HG03045 (cell line): ENCODE measurements around the gene TRIO.
"Not testable (repeated sequence)": the region's sequence is repeated elsewhere in the genome, so short reads cannot be mapped to it uniquely, and the experiment has no call there.

ENCODE experiments used
- ATAC-seq: cut with Tn5 transposase; IDR thresholded peaks from one replicate; pipeline ENCODE4 v1.9.1; 2021; ENCODE audit warnings: mild to moderate bottlenecking, moderate library complexity; ENCODE audit not compliant: unreplicated experiment

Gene TRIO

DNA sequence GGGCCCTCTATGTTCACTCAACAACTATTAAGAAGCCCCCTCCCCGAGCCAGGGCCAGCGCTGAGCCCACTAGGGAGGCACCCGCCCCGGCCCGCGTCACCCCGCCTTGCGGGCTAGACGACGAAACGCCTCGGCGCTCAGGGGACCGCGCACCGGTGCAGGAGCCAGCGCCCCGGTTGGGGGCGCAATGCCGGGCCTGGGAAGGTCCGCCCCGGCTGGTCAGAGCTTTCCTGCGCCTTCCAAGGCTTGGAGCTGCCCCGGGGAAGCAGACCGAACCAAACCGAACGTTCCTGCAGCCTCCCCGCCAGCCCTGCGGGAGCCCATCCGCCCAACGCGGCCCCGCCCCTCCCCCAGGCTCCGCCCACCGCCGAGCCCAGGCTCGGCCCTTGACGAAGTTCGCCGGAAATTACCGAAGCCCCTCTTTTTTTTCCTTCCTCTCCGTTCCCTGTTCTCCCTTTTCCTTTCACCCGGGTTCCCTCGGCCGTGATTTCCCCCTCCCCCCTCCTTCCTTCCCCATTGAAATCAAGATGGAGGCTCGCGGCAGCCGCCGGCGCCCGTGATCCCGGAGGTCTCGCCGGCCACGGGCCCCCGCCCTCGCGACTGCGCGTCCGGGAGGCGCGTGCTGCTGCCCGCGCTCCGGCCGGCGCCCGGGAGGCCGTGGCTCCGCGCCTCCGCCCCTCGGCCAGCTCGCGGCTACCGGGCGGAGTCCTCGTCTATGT lies at the start of gene TRIO:
Gene TRIO, plus strand, starts transcription at position 516 of the 719 bp plus-strand sequence. CDS start 384 bp downstream, outside the sequence.
- ATAC-seq = peak; percentile 42

DNA sequence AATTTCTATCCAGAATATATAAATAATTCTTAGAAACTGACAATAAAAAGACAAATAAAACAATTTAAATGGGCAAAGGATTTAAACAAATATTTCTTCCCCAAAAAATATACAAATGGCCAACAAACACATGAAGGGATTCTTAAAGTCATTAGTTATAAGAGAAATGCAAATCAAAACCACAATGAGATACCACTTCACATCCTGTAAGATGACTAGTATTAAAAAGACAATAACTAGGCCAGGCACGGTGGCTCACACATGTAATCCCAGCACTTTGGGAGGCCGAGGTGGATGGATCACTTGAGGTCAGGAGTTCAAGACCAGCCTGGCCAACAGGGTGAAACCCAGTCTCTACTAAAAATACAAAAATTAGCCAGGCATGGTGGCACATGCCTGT lies 45.8 kb upstream of the TRIO start:
- ATAC-seq = not testable (repeated sequence)

DNA sequence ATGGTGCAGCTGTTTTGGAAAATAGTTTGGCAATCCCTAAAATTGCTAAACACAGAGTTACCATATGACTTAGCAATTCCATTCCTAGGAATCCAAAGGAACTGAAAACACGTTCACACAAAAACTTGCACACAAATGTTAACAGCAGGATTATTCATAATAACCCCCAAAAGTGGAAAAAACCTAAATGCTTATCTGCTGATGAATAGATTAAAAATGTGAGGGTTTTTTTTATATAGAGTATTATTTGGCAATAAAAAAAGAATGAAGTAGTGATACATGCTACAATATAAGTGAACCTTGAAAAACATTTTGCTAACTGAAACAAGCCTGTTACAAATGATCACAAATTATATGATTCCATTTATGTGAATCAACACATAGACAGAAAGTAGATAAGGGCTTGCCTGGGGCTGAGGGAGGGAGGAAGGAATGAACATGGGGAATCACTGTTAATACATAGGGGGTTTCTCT lies 45.1 kb upstream of the TRIO start:
- no peak for ATAC-seq

DNA sequence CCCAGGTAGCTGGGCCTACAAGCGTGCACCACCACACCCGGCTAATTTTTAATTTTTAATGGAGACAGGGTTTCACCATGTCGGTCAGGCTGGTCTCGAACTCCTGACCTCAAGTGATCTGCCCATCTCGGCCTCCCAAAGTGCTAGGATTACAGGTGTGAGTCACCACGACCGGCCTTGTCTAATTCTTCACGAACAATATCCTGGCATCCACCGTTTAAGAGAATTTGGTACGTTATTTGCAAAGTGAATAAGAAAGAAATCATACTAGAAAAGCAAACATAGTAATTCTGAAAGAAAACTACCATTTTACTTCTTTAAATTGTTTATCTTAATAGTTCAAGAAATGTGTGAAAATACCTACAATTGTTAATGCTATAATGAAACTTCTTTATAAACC lies 42.9 kb upstream of the TRIO start:
- ATAC-seq = no peak

DNA sequence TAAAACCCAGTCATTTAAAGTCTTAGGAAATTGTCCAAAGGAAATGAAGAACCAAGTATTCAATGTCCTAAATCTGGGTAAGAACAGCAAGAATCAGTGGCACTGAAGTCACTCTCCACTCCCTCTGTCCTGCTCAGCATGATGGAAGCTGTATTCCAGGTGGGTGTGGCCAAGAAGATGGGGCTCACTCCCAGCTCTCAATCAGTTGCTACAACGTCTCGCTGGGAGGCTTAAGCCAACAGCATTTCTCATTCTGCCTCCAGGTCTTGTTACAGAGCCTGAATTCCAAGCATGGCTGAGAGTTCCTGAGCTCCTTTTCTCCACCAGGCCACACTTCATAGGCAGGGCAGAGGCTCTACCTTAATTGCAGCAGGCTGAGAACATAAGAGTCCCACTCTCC lies 41.2 kb upstream of the TRIO start:
- ATAC-seq = no peak

DNA sequence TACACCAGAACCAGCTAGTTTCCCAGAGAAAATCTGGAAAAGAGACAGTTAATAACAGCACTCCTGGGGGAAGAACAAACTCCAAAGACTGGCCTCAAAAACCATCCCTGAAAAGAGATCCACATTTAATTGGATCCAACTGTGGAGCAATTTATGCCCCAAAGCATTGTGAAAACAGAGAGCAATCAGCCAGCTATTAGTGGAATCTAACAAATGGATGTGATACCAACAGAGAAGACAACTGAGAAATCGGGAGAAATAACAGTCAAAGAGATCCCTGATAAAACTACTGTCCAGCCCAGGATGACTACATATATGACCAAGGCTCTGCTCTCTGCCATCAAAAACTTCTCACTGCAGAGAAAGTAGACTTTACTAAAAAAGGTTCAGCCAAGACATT lies 40.5 kb upstream of the TRIO start:
- no peak for ATAC-seq

DNA sequence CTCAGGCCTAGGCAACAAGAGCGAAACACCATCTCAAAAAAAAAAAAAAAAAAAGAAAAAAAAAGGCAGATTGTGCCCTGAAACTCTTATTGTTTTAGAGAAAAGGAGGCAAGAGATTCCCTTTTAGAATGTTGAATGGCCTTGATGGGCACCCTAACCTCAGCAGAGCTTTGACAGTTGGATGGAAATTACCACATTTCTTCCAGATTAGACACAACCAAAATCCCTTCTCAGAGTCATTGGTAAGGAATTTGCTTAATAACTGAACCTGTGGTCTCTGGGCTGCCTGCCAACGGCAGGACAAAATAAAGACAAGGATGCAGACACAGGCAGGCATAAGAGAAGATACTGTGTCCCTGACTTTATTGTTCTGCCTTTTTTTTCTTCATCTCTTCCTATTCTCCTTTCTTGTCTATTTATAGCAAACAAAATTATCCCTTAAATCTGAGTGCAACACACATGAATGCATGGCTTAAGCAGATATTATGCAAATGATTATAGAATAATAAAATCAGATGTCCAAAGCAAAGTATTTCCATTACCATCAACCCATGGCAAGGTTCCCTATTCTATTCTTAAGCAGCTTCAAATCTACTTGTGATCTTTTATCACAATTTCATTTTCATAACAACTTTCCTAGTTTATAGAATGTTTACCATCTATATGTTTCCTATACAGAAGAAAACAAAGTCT lies 37.3 kb upstream of the TRIO start:
- no peak for ATAC-seq

DNA sequence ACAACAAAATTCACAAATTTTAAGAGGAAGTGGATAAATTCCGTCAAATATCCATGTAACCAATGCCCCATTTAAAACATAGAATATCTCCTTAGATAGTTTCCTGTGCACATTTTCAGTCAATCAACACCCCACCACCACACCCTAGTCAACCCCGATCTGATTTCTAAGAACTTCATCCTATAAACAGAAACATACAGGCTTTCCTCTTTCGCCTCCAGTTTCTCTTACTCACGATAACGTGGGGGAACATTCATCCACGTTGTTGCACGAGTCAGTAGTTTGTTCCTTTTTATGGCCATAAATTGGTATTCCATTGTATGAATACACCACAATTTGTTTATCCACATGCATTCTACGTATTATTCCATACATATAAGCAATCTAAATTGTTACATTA lies 35.6 kb upstream of the TRIO start:
- ATAC-seq = no peak

DNA sequence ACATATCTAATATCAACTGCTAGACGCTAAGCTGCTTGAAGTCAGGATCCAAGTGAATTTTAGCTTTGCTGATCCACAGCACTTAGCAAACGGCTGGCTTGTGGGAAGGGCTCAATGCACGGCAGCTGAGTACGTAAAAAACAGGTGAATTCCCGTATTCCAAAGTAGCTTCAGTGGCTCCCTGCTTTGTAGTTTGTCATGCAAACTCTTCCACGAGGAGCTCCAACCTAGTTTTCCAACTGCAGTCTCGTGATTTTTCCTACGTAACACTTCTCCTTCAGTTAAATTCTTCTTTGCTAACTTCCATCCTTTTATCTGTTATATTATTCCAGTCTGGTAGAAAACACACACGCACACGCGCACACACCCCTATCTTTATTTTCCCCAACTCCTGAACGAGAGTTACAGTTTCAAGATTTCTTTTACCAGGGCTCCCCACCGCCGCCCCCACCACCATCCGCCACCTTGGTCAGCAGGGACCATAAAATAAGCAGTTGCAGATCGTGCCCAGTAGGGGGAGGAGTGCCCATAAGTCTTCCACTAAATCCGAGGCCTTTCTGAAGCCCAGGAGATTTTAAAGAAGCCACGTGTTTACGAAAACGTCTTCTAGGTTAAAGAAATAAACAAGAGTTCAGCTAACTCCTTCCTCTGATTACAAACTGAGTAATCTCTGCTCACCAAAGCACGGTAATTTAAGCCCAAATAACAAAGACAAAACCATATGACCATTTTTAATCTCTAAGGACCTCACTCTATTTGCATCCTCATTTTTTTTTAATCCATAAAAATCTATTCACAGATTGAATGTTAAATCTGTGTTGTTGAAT lies 34.8 kb upstream of the TRIO start:
- ATAC-seq = peak; percentile 69

DNA sequence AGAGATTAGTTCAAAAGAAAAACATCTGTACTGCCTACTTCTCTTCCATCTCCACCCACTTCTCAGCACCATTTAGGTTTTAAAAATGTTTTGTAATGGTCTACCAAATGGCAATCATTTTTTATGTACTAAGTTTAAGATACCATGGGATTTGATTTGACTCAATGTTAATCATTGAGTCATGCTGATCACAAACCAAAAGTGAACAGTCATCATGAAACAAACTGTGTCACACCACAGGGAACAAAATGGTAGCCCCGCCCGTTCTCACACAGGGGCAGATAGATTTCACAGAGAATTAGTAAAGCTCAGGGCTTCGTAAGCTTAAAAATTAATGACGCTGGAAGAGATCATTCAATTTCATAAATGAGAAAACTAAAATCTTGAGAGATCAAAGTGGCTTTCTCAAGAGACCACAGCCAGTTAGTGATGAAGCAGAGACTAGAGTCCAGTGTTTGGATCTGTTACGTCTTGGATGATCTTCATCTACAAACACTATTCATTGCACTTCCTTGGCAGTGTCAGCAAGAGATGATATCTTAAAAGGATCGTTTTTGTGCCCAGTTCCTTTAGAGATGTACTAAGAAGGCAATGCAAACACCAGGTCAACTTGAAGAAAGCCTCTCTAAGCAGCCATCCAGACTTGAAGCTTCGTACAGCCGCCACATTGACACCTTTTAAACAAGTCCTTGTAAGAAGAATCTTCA lies 33.9 kb upstream of the TRIO start:
- ATAC-seq = peak; percentile 76

DNA sequence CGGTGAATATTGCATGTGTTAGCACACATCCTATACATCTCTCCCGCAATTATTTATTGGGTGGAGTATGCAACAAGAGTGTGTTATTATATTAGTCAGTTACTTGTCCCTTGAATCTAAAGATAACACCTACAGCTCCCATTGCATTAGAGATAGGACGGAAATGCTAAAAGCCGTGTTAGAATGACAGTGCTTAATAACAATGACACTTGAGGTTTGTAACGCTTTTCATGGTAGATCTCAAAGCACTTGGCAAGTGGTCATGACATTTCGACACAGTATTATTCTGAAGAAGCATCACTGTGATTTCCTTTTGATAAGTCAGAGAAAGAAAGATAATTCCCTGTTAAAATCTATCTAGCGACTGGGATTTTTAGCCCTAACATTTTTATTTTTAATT lies 33.4 kb upstream of the TRIO start:
- ATAC-seq = no peak

DNA sequence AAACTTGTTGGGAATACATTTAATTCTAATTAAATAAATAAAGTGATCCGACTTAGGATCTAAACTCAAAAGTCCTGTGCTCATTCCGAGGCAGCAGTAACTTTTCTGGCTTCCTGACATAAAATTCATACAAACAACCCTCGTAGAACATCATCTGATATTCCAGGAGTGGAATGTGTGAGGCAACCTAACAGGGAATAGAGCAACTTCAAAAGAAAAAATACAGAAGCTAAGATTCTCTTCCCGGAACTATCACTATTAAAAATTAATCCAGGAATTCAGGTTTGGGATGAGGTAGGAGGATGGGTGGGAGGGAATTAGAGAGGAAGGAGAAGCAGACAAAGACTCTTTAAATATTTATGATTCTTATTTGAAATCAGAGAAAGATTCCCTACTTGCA lies 32.9 kb upstream of the TRIO start:
- ATAC-seq = no peak

DNA sequence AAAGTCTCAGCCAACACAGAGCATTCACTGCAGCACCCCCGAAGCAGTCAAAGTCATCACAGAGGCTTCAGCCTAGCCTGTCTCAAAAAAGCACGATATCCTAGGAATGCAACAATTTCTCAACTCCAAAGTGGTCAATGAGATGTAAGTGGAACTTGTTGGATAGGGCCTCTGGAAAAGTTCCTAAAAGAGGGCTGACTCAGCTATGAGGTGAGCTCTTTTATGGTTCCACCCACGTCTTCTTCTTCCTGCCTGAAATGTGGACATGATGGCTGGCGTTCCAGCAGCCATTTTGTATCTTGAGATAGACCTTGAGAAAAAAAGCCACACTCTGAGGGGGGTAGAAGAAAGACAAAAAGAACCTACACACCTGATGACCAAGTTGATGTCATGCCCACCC lies 32.5 kb upstream of the TRIO start:
- ATAC-seq = no peak

DNA sequence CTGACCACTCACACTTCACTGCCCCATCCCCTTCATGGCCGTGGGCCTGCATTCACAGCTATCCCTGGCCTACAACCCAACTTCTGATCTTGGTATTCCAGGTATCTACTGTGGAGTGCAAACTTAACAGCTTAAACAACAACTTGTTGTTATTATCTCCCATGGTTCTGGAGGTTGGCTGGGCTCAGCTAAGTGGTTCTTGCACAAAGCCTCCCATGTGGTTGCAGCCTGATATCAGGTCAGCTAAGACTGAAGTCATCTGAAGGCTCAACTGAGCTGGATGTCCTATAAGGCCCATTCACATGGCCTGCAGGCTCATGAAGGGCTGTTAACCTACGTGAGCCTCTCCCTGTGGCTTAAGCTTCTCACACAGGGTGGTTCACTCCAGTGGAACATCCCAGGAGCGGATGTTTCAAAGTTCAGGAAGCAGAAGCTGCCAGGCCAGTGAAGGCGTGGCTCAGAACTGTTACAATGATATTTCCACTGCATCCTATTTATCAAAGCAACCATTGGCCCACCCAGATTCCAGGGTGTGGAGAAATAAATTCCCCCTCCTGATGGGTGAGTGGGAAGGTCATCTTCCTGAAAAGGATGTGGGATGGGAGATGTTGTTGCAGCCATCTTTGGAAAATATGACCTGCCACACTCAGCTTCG lies 30.0 kb upstream of the TRIO start:
- ATAC-seq = no peak

DNA sequence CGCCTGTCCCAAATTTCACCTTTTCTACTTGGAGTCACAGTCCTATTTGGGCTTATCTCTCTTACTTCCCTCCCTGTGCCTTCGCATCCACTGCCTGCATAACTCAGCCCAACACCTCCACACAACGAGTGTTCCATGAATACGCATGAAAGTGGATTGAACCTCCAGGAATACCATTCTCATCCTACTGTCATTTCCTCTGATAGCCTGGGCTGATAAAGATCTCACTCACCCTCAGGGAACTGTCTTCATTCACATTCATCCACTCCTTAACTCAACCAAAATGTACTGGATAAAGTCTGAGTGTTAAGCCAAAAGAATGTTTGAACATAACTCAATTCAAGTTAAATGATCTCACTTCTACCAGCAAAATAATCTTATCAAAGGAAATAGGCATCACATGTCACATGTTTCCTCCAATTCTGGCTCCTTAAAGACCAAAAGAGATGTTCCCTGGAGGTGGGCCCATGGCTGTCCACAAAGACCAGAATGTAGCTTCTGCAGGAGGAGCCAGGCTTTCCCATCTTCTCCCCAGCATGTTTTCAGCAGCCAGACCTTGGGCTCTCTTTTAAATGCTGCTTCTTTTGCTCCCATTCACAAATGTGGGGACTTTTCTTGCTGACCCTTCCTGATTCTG lies 28.4 kb upstream of the TRIO start:
- ATAC-seq = no peak

DNA sequence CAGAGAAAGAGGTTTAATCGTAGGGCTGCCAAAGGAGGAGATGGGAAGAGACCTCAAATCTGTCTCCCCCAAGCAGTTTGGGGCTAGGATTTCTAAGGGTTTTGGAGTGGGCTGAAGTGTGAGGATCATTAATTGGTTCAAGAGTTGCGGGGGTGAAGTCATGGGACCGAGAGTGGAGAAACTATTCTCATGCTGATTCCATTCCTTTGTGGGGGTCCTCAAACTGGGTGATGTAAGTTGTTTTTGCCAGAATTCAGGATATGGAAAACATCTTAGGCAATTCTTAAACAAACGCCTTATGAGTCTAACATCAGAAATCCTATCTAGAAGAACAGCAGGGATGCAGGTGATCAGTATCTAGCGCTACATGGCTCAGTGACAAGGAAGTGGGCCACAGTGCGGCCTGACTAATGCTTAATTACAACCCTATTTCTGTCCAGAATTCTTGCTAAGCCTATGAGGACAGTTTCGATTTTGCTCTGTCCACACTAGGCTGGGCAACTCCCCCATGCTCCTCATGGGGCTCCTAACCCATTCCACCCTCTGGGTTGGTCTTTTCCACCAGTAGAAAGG lies 27.7 kb upstream of the TRIO start:
- no peak for ATAC-seq

DNA sequence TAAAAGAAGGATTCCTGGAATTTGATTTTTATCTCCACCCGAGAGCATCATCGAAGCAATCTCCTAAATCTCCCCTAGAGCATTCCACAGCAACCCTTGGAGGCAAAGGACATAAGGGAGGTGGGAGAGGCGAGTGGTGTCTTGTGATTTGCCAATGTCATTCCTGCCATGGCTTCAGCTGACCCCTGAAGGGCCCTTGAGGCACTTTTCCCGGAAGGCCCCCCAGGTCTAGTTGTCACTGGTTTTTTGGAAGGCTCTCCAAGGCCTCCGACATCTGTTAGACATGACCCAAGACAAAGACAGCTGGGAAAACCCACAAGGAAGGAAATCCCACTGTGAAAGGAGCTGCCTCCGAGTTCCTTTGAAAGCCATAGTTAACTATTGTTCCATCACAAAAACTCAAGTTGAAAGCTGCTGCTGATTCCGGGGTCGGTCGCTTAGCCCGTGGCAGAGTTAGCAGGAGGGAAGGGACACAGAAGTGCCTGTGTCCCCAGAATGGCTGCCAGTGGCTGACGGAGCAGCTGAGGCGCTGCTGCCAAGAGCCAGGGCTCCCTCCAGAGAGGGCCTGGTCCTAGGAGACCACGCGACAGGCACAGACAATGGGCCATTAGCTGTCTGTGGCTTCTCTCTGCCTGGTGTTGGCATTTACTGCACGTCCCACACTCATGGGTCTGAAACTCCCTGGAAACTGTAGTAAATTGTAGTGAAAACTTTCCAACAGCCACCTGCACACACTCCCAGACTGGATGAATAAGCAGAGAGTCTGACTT lies 24.4 kb upstream of the TRIO start:
- no peak for ATAC-seq

DNA sequence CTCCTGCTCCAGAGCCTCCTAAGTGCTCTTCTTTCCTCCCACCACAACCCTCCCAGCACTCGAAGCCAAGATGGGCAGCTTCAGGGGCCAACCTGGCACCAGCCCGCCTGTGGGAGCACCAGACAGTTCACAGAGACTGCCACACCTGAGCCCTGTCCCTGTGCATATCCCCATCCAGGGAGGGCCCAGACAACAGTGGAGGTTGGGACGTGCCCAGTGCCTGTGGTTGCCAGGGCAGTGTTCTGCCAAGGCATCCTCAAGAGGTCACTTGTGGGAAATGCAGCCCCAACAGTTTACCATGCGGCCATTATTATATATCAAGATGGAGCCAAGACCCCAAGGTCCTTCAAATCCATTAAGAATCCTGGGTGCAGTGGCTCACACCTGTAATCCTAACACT lies 23.0 kb upstream of the TRIO start:
- ATAC-seq = no peak

DNA sequence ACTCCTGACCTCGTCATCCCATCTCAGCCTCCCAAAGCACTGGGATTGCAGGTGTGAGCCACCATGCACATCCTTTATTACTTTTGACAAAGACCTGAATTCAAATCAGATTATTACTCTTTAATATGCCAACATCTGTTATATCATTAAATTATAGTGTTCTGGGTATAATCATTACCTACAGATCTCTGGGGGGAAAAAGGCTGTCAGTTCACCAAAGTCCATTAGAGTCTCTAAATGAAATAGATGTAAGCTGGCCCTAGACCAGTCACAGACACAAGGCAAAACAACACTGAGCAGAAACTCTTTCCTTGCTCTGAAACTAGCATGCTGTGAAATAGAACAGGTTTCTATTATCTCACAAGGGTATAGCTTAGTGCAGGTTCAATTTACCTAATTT lies 21.6 kb upstream of the TRIO start:
- no peak for ATAC-seq
